ENCODE data around the gene TPCN2. TPM values are rescaled to one million over a fixed set of nuclear protein-coding genes. Genes with fewer than 3 reads are reported as not detected.

The TPCN2 gene
- total RNA-seq, 4 donors from 2014 or later, result 18.7 to 34.5 (median 24.7) TPM

DNA sequence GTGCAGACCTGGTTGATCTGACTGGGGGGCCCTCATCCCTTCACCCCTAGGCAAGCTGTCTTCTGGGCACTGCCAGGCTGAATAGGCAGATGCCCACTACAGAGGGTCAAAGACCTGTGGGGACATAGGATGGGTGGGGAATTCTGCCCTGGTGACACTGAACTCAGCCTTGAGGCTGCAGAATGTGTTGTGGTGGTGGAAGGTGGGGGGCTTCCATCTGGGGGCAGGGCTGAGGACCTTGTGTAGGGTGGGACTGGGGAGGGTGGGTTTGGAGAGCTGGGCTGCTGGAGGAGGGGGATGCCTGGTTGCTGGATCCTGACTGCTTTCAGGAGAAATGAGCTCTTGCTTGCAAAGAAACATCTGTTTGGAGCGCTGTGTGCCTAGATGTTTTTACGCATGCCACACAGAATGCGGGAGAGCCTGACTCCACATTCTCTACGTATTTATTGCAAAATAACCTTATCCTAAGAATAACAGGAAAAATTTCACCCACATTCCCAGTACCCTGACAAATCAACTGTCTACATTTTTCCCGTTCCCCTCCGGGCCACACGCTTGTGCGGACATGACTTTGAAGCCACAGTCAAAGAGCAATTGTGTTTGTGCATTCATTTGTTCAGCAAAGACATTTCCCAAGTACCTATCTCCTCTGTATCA, 125.3 kb downstream of the TPCN2 start:
- Histone ChIP-seq H3K27me3 (no peaks in the 10 kb centered on the region), H3K27ac (replicated peaks in 1 of 4) (no peak overlapping the region), H3K36me3 (no peaks in the 10 kb centered on the region), H3K9me3 (peaks cover 0 to 9% (median 2%) of the 10 kb centered on the region in 4 donors), H3K4me1 (no peaks in the 10 kb centered on the region), H3K4me3 (no peak overlapping the region)
- TF ChIP-seq POLR2A (IDR thresholded peaks at IDR 0.05; ENCODE audit: low read depth) (no peak), EP300 (IDR thresholded peaks at IDR 0.05) (no peak), POLR2AphosphoS5 (IDR thresholded peaks at IDR 0.05) (no peak)
- TF ChIP-seq, protein P1, sequence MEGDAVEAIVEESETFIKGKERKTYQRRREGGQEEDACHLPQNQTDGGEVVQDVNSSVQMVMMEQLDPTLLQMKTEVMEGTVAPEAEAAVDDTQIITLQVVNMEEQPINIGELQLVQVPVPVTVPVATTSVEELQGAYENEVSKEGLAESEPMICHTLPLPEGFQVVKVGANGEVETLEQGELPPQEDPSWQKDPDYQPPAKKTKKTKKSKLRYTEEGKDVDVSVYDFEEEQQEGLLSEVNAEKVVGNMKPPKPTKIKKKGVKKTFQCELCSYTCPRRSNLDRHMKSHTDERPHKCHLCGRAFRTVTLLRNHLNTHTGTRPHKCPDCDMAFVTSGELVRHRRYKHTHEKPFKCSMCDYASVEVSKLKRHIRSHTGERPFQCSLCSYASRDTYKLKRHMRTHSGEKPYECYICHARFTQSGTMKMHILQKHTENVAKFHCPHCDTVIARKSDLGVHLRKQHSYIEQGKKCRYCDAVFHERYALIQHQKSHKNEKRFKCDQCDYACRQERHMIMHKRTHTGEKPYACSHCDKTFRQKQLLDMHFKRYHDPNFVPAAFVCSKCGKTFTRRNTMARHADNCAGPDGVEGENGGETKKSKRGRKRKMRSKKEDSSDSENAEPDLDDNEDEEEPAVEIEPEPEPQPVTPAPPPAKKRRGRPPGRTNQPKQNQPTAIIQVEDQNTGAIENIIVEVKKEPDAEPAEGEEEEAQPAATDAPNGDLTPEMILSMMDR (IDR thresholded peaks at IDR 0.05), result no peak
- intact Hi-C loops (cut with DNase I), result no loop called here
- 93% methylated on average over 8 of the region's 8 CpGs for WGBS
- DNase-seq (ENCODE audit: extremely low spot score), result no peak

DNA sequence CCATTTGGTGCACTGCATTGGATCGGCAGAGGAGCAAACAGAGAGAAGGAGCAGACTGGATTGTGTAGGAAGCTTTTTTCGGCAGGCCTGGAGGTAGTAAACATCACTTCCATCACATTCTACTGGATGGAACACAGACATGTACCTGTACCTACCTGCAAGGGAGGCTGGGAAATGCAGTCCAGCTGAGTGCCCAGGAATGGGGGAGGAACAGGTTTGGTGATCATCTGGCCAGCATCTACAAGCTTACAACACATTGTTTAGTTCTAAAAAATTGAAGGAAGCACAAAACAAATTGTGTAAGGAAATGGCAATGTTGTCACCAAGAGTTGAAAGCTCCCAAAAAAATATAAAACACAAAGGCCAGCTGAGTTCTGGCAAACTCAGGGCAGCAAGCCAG, 126.1 kb downstream of the TPCN2 start:
- Histone ChIP-seq H3K4me1 (no peaks in the 10 kb centered on the region), H3K27ac (replicated peaks in 1 of 4) (no peak overlapping the region), H3K36me3 (no peaks in the 10 kb centered on the region), H3K4me3 (no peak overlapping the region), H3K27me3 (no peaks in the 10 kb centered on the region), H3K9me3 (peaks cover 0 to 9% (median 2%) of the 10 kb centered on the region in 4 donors)
- TF ChIP-seq, protein P1 (IDR thresholded peaks at IDR 0.05), result no peak
- TF ChIP-seq POLR2AphosphoS5 (IDR thresholded peaks at IDR 0.05) (no peak), EP300 (IDR thresholded peaks at IDR 0.05) (no peak), POLR2A (IDR thresholded peaks at IDR 0.05; ENCODE audit: low read depth) (no peak)
- intact Hi-C loops (cut with DNase I), result no loop called here
- 91% methylated on average over 2 of the region's 2 CpGs for WGBS
- DNase-seq (ENCODE audit: extremely low spot score), result no peak

- Histone ChIP-seq H3K27me3 (no peaks in the 10 kb centered on the region), H3K9me3 (peaks cover 0 to 10% (median 8%) of the 10 kb centered on the region in 4 donors), H3K27ac (replicated peaks in 1 of 4) (no peak overlapping the region), H3K4me3 (no peak overlapping the region), H3K4me1 (no peaks in the 10 kb centered on the region), H3K36me3 (no peaks in the 10 kb centered on the region)
- DNase-seq (ENCODE audit: extremely low spot score), result no peak
- intact Hi-C loops (cut with DNase I), result no loop called here
- TF ChIP-seq POLR2AphosphoS5 (IDR thresholded peaks at IDR 0.05) (no peak), POLR2A (IDR thresholded peaks at IDR 0.05; ENCODE audit: low read depth) (no peak), EP300 (IDR thresholded peaks at IDR 0.05) (no peak)
- TF ChIP-seq, protein P1 (IDR thresholded peaks at IDR 0.05), result no peak
- WGBS, result 77% methylated on average over 9 of the region's 9 CpGs
Observed at GRCh38 chr11:69178819-69179482, 130.2 kb downstream of the TPCN2 start.

DNA sequence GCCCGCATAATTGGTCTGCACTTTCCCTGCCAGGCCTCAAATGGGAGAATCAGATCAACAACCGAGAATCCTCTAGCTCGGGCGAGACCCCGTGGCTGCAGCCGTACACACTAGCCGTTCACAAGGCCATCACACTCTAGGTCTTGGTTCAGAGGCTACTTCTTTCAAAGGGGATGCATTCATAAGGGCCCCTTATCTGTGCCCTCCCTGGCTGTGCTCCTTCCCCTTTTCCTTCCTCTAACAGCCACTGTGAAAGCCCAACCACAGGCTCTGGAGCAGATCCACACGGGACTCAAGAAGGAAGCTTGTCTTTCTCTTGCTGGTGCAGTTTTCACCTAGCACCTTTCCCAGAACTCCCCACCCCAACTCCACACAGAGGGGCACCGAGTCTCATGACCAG, 131.5 kb downstream of the TPCN2 start:
- intact Hi-C loops (cut with DNase I), result no loop called here
- TF ChIP-seq POLR2A (IDR thresholded peaks at IDR 0.05; ENCODE audit: low read depth) (no peak), EP300 (IDR thresholded peaks at IDR 0.05) (no peak), POLR2AphosphoS5 (IDR thresholded peaks at IDR 0.05) (no peak)
- TF ChIP-seq, protein P1 (IDR thresholded peaks at IDR 0.05), result no peak
- Histone ChIP-seq H3K27ac (replicated peaks in 1 of 4) (no peak overlapping the region), H3K4me3 (no peak overlapping the region), H3K27me3 (no peaks in the 10 kb centered on the region), H3K36me3 (no peaks in the 10 kb centered on the region), H3K9me3 (peaks cover 0 to 10% (median 4%) of the 10 kb centered on the region in 4 donors), H3K4me1 (no peaks in the 10 kb centered on the region)
- WGBS, result 75% methylated on average over 9 of the region's 9 CpGs
- no peak for DNase-seq (ENCODE audit: extremely low spot score)

All from esophagus muscularis mucosa (tissue), 4 donors.